Measurements from ENCODE around the gene CLDN6. TPM values are rescaled to one million over a fixed set of nuclear protein-coding genes. Genes with fewer than 3 reads are reported as not detected.

Gene CLDN6
- total RNA-seq, 1 experiment from 2014 or later: 0.49 TPM

DNA sequence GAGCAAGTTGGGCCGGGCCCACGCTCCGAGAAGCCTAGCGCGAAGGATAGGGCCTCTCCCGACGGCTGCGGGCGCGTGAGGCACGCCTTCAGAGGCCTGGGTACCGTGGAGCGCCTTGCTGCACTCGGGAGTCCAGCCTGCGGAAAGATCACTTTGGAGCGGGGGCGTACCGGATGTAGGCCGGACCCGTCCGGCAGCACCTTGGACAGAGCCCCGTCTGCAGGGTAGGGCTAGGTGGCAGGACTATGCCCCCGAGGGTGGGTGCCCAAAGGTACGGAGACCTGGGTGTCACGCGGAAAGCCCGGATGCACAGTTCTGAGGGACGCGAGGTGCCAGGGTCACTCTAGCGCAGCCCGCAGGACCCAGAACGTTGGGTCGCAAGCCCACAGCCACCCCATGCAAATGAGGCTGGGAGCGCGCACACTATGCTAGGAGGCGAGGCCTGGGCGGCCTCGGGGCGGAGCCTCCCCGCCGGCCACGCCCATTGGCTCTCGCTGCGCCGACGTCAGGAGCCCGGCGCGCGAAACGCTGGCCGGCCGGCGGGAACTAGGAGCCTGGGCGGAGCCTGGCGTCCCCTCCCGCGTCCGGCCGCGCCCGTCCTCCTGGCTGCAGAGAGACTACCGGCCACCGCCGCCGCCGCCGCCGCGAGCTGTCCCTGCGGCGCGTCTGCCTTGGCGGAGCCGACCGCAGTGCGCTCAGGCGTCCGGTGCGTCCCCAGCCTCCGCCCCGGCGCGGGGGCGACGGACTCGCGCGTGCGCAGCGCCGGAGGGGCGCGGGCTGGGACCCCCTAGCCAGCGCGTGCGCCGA is 49.0 kb downstream of the CLDN6 start, which contains the start of gene PAQR4:
Gene PAQR4, plus strand, starts transcription at position 611 of the 807 bp plus-strand sequence. CDS start 327 bp downstream, outside the sequence.
- TSS peak; percentile 35 for BruUV-seq (replicated peaks)
- peaks cover 19 to 56% of the 10 kb centered on the region in 2 experiments for H3K4me1 ChIP-seq (ENCODE audit: control insufficient read depth in 1 of 2, insufficient read depth in 2 of 2, low read length in 2 of 2)
- H3K9me3 ChIP-seq (ENCODE audit: control insufficient read depth in 1 of 2, insufficient read depth in 1 of 2, low read depth in 1 of 2, low read length in 2 of 2): no peaks in the 10 kb centered on the region
- no peaks in the 10 kb centered on the region for H3K9me2 ChIP-seq (ENCODE audit: insufficient read depth)
- H3K4me2 ChIP-seq (ENCODE audit: low read length): peak within 1 kb of the TSS; percentile 89
- H3K36me3 ChIP-seq (ENCODE audit: control insufficient read depth in 1 of 2, insufficient read depth in 2 of 2, low read length in 2 of 2): peaks cover under 1 to 5% of the 10 kb centered on the region in 2 experiments; a peak in 2 of 4 replicates
- peak within 1 kb of the TSS; percentile 66 to 79 for H3K4me3 ChIP-seq (replicated peaks in 1 of 2; ENCODE audit: low read depth in 1 of 2, low read length in 2 of 2)
- intact Hi-C loops (cut with micrococcal nuclease): no loop called here
- H4K20me1 ChIP-seq (ENCODE audit: insufficient read depth): peaks cover 6% of the 10 kb centered on the region; the same call in 1 of the 2 replicates
- ATAC-seq (peak; percentile 67), DNase-seq (ENCODE audit: low read depth, low spot score) (peak; percentile 82)
- peak within 1 kb of the TSS; percentile 95 for H3K27ac ChIP-seq (ENCODE audit: low read depth, low read length)
- ChIA-PET POLR2A (interaction anchor here (1.3 to 2.4 kb wide), 2 partner anchors 12 to 52 kb away, joined by 10 to 12 read pairs; partner anchors contain the start of genes PKMYT1 and TNFRSF12A), RAD21 (ENCODE audit: low non-redundant PET in 1 of 2, low total read pairs in 2 of 2, uncharacterized antibody in 2 of 2, unreplicated experiment in 2 of 2) (no interaction called here), CTCF (interaction anchor here (0.8 to 1.3 kb wide), 3 partner anchors 14 to 59 kb away, joined by 4 to 6 read pairs (median 5); no protein-coding TSS in a partner anchor)
- peak within 1 kb of the TSS; percentile 91 for H3K9ac ChIP-seq (ENCODE audit: low read length)
- H3K79me2 ChIP-seq (ENCODE audit: insufficient read depth, low read length): peaks cover 27% of the 10 kb centered on the region
- no peaks in the 10 kb centered on the region for H3K27me3 ChIP-seq (ENCODE audit: insufficient read depth, low read length)
- H2AFZ ChIP-seq (ENCODE audit: low read depth, low read length, poor library complexity, severe bottlenecking): no peak within 1 kb of the TSS
- no peak for TF ChIP-seq SRF (IDR thresholded peaks at IDR 0.05; ENCODE audit: low read depth)
- TF ChIP-seq EZH2 (IDR thresholded peaks at IDR 0.05): no peak
- no peak for TF ChIP-seq JUND (IDR thresholded peaks at IDR 0.05)
- TF ChIP-seq FOSL1 (IDR thresholded peaks at IDR 0.05; ENCODE audit: low read depth): no peak
- no peak for TF ChIP-seq EZH2phosphoT487 (IDR thresholded peaks at IDR 0.05; ENCODE audit: borderline replicate concordance)
- TF ChIP-seq MAX (IDR thresholded peaks at IDR 0.05): no peak
- no peak for TF ChIP-seq ELF1 (IDR thresholded peaks at IDR 0.05; ENCODE audit: borderline replicate concordance, low read depth)
- no peak for TF ChIP-seq SIN3A (IDR thresholded peaks at IDR 0.05; ENCODE audit: low read depth)
- TF ChIP-seq YY1 (IDR thresholded peaks at IDR 0.05; ENCODE audit: extremely low read depth, insufficient replicate concordance, low read depth, low read length): no peak
- peak; percentile 66; the same call in 1 of the 2 replicates for TF ChIP-seq POLR2AphosphoS5 (IDR thresholded peaks at IDR 0.05; ENCODE audit: low read depth, low read length)
- TF ChIP-seq SP1 (IDR thresholded peaks at IDR 0.05; ENCODE audit: low read depth): no peak
- TF ChIP-seq, protein P1, sequence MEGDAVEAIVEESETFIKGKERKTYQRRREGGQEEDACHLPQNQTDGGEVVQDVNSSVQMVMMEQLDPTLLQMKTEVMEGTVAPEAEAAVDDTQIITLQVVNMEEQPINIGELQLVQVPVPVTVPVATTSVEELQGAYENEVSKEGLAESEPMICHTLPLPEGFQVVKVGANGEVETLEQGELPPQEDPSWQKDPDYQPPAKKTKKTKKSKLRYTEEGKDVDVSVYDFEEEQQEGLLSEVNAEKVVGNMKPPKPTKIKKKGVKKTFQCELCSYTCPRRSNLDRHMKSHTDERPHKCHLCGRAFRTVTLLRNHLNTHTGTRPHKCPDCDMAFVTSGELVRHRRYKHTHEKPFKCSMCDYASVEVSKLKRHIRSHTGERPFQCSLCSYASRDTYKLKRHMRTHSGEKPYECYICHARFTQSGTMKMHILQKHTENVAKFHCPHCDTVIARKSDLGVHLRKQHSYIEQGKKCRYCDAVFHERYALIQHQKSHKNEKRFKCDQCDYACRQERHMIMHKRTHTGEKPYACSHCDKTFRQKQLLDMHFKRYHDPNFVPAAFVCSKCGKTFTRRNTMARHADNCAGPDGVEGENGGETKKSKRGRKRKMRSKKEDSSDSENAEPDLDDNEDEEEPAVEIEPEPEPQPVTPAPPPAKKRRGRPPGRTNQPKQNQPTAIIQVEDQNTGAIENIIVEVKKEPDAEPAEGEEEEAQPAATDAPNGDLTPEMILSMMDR (IDR thresholded peaks at IDR 0.05 in 2 of 3, conservative IDR thresholded peaks at IDR 0.05 in 1 of 3; ENCODE audit: borderline replicate concordance in 1 of 3, insufficient read depth in 1 of 3, low read depth in 2 of 3, low read length in 2 of 3): no peak
- TF ChIP-seq POLR2A (IDR thresholded peaks at IDR 0.05; ENCODE audit: borderline replicate concordance, extremely low read depth, insufficient read depth, insufficient read length): peak; percentile 25
- TF ChIP-seq, protein P2, sequence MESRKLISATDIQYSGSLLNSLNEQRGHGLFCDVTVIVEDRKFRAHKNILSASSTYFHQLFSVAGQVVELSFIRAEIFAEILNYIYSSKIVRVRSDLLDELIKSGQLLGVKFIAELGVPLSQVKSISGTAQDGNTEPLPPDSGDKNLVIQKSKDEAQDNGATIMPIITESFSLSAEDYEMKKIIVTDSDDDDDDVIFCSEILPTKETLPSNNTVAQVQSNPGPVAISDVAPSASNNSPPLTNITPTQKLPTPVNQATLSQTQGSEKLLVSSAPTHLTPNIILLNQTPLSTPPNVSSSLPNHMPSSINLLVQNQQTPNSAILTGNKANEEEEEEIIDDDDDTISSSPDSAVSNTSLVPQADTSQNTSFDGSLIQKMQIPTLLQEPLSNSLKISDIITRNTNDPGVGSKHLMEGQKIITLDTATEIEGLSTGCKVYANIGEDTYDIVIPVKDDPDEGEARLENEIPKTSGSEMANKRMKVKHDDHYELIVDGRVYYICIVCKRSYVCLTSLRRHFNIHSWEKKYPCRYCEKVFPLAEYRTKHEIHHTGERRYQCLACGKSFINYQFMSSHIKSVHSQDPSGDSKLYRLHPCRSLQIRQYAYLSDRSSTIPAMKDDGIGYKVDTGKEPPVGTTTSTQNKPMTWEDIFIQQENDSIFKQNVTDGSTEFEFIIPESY (IDR thresholded peaks at IDR 0.05; ENCODE audit: extremely low read depth, insufficient replicate concordance, low read length): no peak
- no peak for TF ChIP-seq CEBPB (IDR thresholded peaks at IDR 0.05; ENCODE audit: low read depth)
- TF ChIP-seq TCF7L2 (IDR thresholded peaks at IDR 0.05; ENCODE audit: borderline replicate concordance, extremely low read depth, insufficient read depth, insufficient read length): peak; percentile 23
- no peak for TF ChIP-seq ATF3 (IDR thresholded peaks at IDR 0.05)
- TF ChIP-seq CBX3 (IDR thresholded peaks at IDR 0.05; ENCODE audit: low read depth): no peak
- TF ChIP-seq ZFX (IDR thresholded peaks at IDR 0.05): peak; percentile 53
- TF ChIP-seq ZNF274 (IDR thresholded peaks at IDR 0.05; ENCODE audit: low read depth, low read length): no peak
- TF ChIP-seq RAD21 (IDR thresholded peaks at IDR 0.05; ENCODE audit: low read depth): no peak

Measured in HCT116 (cell line).